HepG2 (cell line): Measurements from ENCODE around the gene PCSK6. TPM values are rescaled to one million over a fixed set of nuclear protein-coding genes. Genes with fewer than 3 reads are reported as not detected.

Experiments used
- HMGXB3 ChIP-seq: sonication (generic); formaldehyde crosslinking; IDR thresholded peaks from 2 replicates; pipeline ENCODE4 v1.4.0; 2020; ENCODE audit warnings: missing genetic modification reagents, borderline replicate concordance
- polyA plus RNA-seq, 8 experiments: library from polyadenylated mRNA; depleted of rRNA in 3 of 8; stranded (reverse) in 7 of 8; unstranded in 1 of 8; fragments of >200 nt; fragmentation: Illumina TruSeq in 4 of 8; extraction: Trizol in 4 of 8; gene quantifications; 2 replicates each; pipeline versions ENCODE4 v1.2.1 to v1.2.3, GENCODE V29; 2011 to 2016; ENCODE audit warnings: low read depth in 4 of 8, missing spikeins in 1 of 8, mixed read lengths in 1 of 8; ENCODE audit not compliant: insufficient read depth in 1 of 8
- total RNA-seq, 5 experiments: library from RNA; depleted of rRNA; stranded (reverse); fragments of >200 nt; fragmentation: Illumina TruSeq; extraction: Trizol; gene quantifications; 2 replicates each; pipeline ENCODE4 v1.2.3, GENCODE V29; 2016; ENCODE audit warnings: low read depth in 1 of 5
- TF ChIP-seq, protein P1 (sequence below): sonication (generic); formaldehyde crosslinking; IDR thresholded peaks from 2 replicates; pipeline ENCODE4 v1.4.0; 2020; ENCODE audit warnings: mild to moderate bottlenecking, missing genetic modification reagents

The PCSK6 gene
- total and polyA plus RNA-seq, 2 of the 13 experiments (the other 11 are each of a cell fraction or from before 2014, with no cell fraction given) = 56.5 to 155 TPM

GRCh38 chr15:101361418-101361817 is 128.1 kb downstream of the PCSK6 start (continued):
- TF ChIP-seq, protein P1, sequence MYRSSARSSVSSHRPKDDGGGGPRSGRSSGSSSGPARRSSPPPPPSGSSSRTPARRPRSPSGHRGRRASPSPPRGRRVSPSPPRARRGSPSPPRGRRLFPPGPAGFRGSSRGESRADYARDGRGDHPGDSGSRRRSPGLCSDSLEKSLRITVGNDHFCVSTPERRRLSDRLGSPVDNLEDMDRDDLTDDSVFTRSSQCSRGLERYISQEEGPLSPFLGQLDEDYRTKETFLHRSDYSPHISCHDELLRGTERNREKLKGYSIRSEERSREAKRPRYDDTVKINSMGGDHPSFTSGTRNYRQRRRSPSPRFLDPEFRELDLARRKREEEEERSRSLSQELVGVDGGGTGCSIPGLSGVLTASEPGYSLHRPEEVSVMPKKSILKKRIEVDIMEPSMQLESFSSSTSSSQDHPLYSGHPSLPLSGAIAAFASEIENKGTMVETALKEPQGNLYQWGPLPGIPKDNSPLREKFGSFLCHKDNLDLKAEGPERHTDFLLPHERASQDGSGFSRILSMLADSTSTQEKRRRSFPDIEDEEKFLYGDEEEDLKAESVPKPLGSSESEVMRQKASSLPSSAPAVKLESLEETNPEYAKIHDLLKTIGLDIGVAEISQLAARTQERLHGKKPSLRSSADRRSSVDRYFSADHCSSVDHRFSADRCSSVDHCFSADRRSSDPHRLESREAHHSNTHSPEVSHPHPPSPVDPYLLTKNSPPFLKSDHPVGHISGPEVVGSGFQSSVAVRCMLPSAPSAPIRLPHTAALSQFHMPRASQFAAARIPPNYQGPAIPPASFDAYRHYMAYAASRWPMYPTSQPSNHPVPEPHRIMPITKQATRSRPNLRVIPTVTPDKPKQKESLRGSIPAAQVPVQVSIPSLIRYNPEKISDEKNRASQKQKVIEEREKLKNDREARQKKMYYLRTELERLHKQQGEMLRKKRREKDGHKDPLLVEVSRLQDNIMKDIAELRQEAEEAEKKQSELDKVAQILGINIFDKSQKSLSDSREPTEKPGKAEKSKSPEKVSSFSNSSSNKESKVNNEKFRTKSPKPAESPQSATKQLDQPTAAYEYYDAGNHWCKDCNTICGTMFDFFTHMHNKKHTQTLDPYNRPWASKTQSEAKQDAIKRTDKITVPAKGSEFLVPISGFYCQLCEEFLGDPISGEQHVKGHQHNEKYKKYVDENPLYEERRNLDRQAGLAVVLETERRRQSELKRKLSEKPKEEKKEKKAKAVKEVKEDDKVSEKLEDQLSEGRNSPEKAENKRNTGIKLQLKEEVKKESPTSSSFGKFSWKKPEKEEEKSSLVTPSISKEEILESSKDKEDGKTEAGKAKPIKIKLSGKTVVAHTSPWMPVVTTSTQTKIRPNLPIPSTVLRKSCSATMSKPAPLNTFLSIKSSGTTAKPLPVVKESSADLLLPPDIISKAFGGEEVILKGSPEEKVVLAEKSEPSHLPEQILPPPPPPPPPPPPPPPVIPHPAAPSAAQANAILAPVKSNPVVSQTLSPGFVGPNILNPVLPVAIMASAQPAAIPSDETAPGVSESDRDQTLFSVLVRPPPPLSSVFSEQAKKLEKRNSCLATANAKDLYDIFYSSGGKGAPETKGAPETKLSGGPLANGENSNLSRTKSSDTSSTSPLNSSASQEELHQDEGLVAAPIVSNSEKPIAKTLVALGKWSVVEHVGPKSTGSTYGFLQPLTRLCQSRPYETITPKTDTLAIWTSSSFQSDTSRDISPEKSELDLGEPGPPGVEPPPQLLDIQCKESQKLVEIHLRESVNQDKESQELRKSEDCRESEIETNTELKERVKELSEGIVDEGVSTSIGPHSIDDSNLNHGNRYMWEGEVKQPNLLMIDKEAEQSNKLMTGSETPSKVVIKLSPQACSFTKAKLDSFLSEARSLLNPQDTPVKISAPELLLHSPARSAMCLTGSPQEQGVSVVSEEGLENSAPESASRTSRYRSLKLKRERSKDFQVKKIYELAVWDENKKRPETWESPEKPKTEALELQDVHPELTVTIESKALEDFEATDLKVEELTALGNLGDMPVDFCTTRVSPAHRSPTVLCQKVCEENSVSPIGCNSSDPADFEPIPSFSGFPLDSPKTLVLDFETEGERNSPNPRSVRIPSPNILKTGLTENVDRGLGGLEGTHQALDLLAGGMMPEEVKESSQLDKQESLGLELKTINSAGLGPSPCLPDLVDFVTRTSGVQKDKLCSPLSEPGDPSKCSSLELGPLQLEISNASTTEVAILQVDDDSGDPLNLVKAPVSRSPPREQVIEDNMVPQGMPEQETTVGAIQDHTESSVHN (CRISPR knock-in tag) = no peak
- no peak for TF ChIP-seq HMGXB3 (CRISPR knock-in tag)
